ENCODE data around the gene CT47A1. TPM values are rescaled to one million over a fixed set of nuclear protein-coding genes. Genes with fewer than 3 reads are reported as not detected.

Gene CT47A1
- total RNA-seq, 1 experiment from 2014 or later = not detected

DNA sequence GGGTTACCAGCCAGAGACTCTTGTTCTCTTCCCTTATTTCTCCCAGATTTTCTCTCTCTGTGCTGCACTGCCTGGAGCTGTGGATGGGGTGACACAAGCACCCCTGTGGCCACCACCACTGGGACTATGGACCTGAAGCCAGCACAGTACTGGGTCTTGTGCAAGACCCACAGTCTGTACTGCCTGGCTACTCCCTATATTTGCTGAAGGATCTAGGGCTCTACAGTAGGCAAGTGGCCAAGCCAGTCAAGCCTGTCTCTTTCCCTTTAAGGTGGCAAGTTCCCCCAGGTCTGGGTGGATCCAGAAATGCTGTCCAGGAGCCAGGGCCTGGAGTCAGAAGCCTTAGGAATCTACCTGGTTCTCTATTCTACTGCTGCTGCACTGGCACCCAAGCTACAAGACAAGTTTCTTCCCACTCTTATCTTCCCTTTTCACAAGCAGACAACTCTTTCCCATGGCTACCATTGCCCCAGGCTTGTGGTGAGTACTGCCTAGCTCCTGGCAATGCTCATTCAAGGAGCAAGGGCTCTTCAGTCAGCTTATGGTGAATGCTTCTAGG is 28.4 kb upstream of the CT47A1 start:
- no peak overlapping the region for H3K27ac Mint-ChIP-seq (ENCODE audit: unreplicated experiment)
- no TSS peak for BruUV-seq (replicated peaks)
- TF ChIP-seq, protein P1, sequence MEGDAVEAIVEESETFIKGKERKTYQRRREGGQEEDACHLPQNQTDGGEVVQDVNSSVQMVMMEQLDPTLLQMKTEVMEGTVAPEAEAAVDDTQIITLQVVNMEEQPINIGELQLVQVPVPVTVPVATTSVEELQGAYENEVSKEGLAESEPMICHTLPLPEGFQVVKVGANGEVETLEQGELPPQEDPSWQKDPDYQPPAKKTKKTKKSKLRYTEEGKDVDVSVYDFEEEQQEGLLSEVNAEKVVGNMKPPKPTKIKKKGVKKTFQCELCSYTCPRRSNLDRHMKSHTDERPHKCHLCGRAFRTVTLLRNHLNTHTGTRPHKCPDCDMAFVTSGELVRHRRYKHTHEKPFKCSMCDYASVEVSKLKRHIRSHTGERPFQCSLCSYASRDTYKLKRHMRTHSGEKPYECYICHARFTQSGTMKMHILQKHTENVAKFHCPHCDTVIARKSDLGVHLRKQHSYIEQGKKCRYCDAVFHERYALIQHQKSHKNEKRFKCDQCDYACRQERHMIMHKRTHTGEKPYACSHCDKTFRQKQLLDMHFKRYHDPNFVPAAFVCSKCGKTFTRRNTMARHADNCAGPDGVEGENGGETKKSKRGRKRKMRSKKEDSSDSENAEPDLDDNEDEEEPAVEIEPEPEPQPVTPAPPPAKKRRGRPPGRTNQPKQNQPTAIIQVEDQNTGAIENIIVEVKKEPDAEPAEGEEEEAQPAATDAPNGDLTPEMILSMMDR (IDR thresholded peaks at IDR 0.05; ENCODE audit: unreplicated experiment) = no peak
- no peak overlapping the region for H3K4me3 Mint-ChIP-seq (ENCODE audit: low read depth, unreplicated experiment)
- H3K4me1 Mint-ChIP-seq (ENCODE audit: low read depth, unreplicated experiment) = peaks cover 34% of the 10 kb centered on the region
- intact Hi-C loops (cut with micrococcal nuclease; ENCODE audit: unreplicated experiment) = no loop called here
- H3K36me3 Mint-ChIP-seq (ENCODE audit: insufficient read depth, unreplicated experiment) = no peaks in the 10 kb centered on the region
- no peak for DNase-seq
- H3K9me3 Mint-ChIP-seq (ENCODE audit: low read depth, unreplicated experiment) = no peaks in the 10 kb centered on the region
- CTCF ChIA-PET = no interaction called here
- no peaks in the 10 kb centered on the region for H3K27me3 Mint-ChIP-seq (ENCODE audit: unreplicated experiment)

DNA sequence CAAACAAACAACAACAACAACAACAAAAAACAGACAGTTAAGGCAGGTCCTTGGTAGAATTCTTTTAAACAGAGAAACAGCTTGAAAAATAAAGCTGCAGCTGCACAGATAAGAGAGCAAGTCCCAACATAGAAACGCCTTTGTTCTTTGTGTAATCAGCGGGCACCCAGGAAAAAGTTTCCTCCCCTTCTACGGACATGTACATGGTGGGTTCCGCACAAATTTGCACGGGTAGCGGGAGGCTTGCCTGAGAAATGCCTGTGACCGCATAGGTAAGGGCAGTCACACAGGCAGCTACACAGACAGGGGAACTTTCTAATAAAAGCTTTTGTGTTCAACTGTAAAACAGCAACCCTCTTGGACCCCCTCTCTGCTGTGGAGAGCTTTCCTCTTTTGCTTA is 25.7 kb upstream of the CT47A1 start:
- CTCF ChIA-PET = no interaction called here
- BruUV-seq (replicated peaks) = no TSS peak
- intact Hi-C loops (cut with micrococcal nuclease; ENCODE audit: unreplicated experiment) = no loop called here
- H3K4me3 Mint-ChIP-seq (ENCODE audit: low read depth, unreplicated experiment) = peak overlapping the region; percentile 8
- no peaks in the 10 kb centered on the region for H3K36me3 Mint-ChIP-seq (ENCODE audit: insufficient read depth, unreplicated experiment)
- H3K9me3 Mint-ChIP-seq (ENCODE audit: low read depth, unreplicated experiment) = no peaks in the 10 kb centered on the region
- peaks cover 34% of the 10 kb centered on the region for H3K4me1 Mint-ChIP-seq (ENCODE audit: low read depth, unreplicated experiment)
- TF ChIP-seq, protein P1 (IDR thresholded peaks at IDR 0.05; ENCODE audit: unreplicated experiment) = no peak
- no peak for DNase-seq
- H3K27me3 Mint-ChIP-seq (ENCODE audit: unreplicated experiment) = no peaks in the 10 kb centered on the region
- peak overlapping the region; percentile 48 for H3K27ac Mint-ChIP-seq (ENCODE audit: unreplicated experiment)

DNA sequence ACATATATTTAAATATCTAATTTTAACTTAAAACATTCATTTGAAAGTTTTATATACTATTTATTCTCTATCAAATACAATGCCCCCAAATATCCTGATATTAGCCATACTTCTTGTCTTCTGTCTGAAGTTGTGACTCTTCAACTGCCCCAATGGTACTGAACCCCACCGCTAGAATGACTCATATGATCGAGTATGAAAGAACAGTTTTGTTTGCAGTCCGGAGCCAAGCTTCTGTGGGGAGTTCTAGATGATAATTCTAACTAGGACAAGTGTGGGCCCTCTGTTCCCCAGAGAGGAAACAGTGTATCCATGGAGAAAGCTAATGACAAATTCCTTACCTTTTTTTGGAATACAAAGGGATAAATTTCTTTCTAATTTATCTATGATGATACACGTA is 24.7 kb upstream of the CT47A1 start:
- BruUV-seq (replicated peaks) = no TSS peak
- CTCF ChIA-PET = no interaction called here
- DNase-seq = peak; percentile 18
- H3K27ac Mint-ChIP-seq (ENCODE audit: unreplicated experiment) = peak overlapping the region; percentile 48
- TF ChIP-seq, protein P1 (IDR thresholded peaks at IDR 0.05; ENCODE audit: unreplicated experiment) = no peak
- peaks cover 34% of the 10 kb centered on the region for H3K4me1 Mint-ChIP-seq (ENCODE audit: low read depth, unreplicated experiment)
- intact Hi-C loops (cut with micrococcal nuclease; ENCODE audit: unreplicated experiment) = no loop called here
- no peaks in the 10 kb centered on the region for H3K27me3 Mint-ChIP-seq (ENCODE audit: unreplicated experiment)
- H3K36me3 Mint-ChIP-seq (ENCODE audit: insufficient read depth, unreplicated experiment) = no peaks in the 10 kb centered on the region
- no peak overlapping the region for H3K4me3 Mint-ChIP-seq (ENCODE audit: low read depth, unreplicated experiment)
- no peaks in the 10 kb centered on the region for H3K9me3 Mint-ChIP-seq (ENCODE audit: low read depth, unreplicated experiment)

DNA sequence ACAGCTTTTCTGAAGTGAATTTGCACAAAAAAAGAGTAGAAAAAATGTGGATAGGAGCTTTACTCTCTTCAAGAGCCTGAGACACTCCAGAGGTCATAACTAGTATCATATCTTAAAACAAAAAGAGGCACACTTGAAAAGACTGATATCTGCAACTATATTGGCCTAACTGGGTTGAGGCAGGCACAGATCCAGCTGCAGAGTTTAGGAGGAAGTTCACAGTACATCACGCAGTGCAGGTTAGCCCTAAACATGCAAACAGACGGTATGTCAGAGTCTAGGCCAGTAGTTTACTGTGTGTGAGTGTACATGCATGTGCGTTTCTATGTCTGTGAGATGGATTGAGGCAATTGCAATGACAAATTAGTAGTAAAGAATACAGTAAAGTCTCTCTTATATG is 24.2 kb upstream of the CT47A1 start:
- TF ChIP-seq, protein P1 (IDR thresholded peaks at IDR 0.05; ENCODE audit: unreplicated experiment) = no peak
- Mint-ChIP-seq H3K4me1 (ENCODE audit: low read depth, unreplicated experiment) (peaks cover 32% of the 10 kb centered on the region), H3K4me3 (ENCODE audit: low read depth, unreplicated experiment) (no peak overlapping the region), H3K27me3 (ENCODE audit: unreplicated experiment) (no peaks in the 10 kb centered on the region), H3K9me3 (ENCODE audit: low read depth, unreplicated experiment) (no peaks in the 10 kb centered on the region), H3K27ac (ENCODE audit: unreplicated experiment) (no peak overlapping the region), H3K36me3 (ENCODE audit: insufficient read depth, unreplicated experiment) (no peaks in the 10 kb centered on the region)
- CTCF ChIA-PET = interaction anchor here (1.1 kb wide), 1 partner anchor 313 kb away, joined by 3 read pairs; no protein-coding TSS in a partner anchor
- intact Hi-C loops (cut with micrococcal nuclease; ENCODE audit: unreplicated experiment) = no loop called here
- BruUV-seq (replicated peaks) = no TSS peak
- no peak for DNase-seq
